ENCODE data around the gene RERG.

Gene RERG

GRCh38 chr12:15184484-15184883 lies 36.7 kb downstream of the RERG start:
- peak; percentile 7 for DNase-seq

GRCh38 chr12:15183821-15184220 lies 37.4 kb downstream of the RERG start:
- no peak for DNase-seq

GRCh38 chr12:15181017-15181683 lies 40.1 kb downstream of the RERG start:
- DNase-seq, result no peak

GRCh38 chr12:15180325-15180724 lies 40.9 kb downstream of the RERG start:
- DNase-seq, result peak; percentile 19

- peak; percentile 82 for DNase-seq
Measured at GRCh38 chr12:15179672-15180071, 41.5 kb downstream of the RERG start.

- no peak for DNase-seq
Measured at GRCh38 chr12:15173142-15173541, 48.1 kb downstream of the RERG start.

GRCh38 chr12:15172060-15172822 lies 49.0 kb downstream of the RERG start:
- DNase-seq, result no peak

GRCh38 chr12:15171012-15171655 lies 50.1 kb downstream of the RERG start:
- DNase-seq, result peak; percentile 3

GRCh38 chr12:15168026-15168678 lies 53.1 kb downstream of the RERG start:
- DNase-seq, result no peak

GRCh38 chr12:15165012-15165659 lies 56.1 kb downstream of the RERG start:
- DNase-seq, result peak; percentile 55

GRCh38 chr12:15163030-15163976 lies 57.9 kb downstream of the RERG start:
- DNase-seq, result peak; percentile 72

GRCh38 chr12:15158083-15158482 lies 63.1 kb downstream of the RERG start:
- DNase-seq, result no peak

- no peak for DNase-seq
Measured at GRCh38 chr12:15157269-15157671, 63.9 kb downstream of the RERG start.

GRCh38 chr12:15155271-15155670 lies 65.9 kb downstream of the RERG start:
- DNase-seq, result peak; percentile 78

- DNase-seq, result no peak
Measured at GRCh38 chr12:15154103-15154502, 67.1 kb downstream of the RERG start.

- peak; percentile 2 for DNase-seq
Measured at GRCh38 chr12:15152868-15153267, 68.3 kb downstream of the RERG start.

- DNase-seq, result peak; percentile 32
Measured at GRCh38 chr12:15152456-15152855, 68.8 kb downstream of the RERG start.

GRCh38 chr12:15151161-15152091 lies 69.8 kb downstream of the RERG start:
- peak; percentile 60 for DNase-seq

- DNase-seq, result peak; percentile 6
Measured at GRCh38 chr12:15146585-15146984, 74.6 kb downstream of the RERG start.

- DNase-seq, result no peak
Measured at GRCh38 chr12:15143467-15143866, 77.8 kb downstream of the RERG start.

GRCh38 chr12:15142711-15143110 lies 78.5 kb downstream of the RERG start:
- no peak for DNase-seq

Measured in NCI-H69 (cell line).